Breast epithelium (tissue), 3 donors: ENCODE measurements around the gene UQCRH.

ENCODE experiments used
- CTCF ChIP-seq, 3 donors: fragments of 450-650 bp; IDR thresholded peaks; one replicate each; pipeline ENCODE4 v1.5.1; 2016 to 2017; ENCODE audit warnings: antibody characterized with exemption in 3 of 3, mild to moderate bottlenecking in 3 of 3, moderate library complexity in 3 of 3
- POLR2A ChIP-seq: fragments of 450-650 bp; IDR thresholded peaks from one replicate; pipeline ENCODE4 v1.6.1; 2016; ENCODE audit warnings: antibody characterized with exemption, mild to moderate bottlenecking, moderate library complexity
- POLR2AphosphoS5 ChIP-seq, 3 donors: sonication (generic); formaldehyde crosslinking; IDR thresholded peaks; one replicate each; pipeline ENCODE4 v1.6.1; 2017; ENCODE audit warnings: antibody characterized with exemption in 3 of 3

DNA sequence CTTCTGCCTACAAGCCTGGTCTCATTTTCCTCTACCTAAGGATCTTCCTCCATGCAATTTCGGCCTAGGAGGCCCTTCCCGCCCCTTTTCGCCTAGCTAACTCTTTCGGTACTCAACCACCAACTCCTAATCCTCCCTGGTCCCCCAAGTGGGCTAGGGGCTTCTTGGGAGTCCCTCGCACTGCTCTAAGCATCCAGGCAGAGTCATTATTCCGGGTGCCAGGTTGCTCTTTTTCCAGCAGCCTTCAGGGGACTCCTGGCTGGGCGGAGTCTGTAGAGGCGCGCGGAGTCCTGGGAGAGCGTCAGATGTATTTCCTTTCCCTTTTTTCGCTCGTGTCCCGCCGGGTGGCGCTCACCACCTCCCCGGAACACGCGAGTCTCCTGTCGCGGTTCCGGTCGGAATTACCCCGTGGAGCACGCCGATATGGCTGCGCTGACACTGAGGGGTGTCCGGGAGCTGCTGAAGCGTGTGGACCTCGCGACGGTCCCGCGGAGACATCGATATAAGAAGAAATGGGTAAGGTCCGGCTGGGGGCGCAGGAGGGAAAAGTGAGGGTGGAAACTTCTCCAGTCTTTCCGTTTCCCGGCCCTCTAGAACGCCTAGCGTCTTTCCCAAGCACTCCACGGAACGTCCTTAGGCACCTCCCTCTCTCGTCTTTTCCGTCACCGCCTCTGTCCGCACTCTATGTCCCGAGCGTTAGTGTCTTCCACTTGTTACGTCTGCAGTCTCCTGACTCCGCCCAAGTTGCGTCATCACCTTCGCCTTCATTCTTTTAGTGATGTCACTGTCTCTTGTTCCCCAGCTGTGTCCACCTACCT, 37.1 kb downstream of the UQCRH start, which contains the start of gene NSUN4:
- TF ChIP-seq CTCF (IDR thresholded peaks at IDR 0.05) = peak; percentile 24 to 74 (median 73)
- TF ChIP-seq POLR2AphosphoS5 (IDR thresholded peaks at IDR 0.05) = peak; percentile 75 to 96 (median 93)
- peak; percentile 54 for TF ChIP-seq POLR2A
